NCI-H2107 (cell line): ENCODE results near the gene IGFBP5.

Experiments
- DNase-seq: peaks from one replicate; lab custom pipeline; 2025; lab: John Stamatoyannopoulos, UW

The IGFBP5 gene

GRCh38 chr2:216644842-216645635, 50.3 kb downstream of the IGFBP5 start:
- DNase-seq: no peak

DNA sequence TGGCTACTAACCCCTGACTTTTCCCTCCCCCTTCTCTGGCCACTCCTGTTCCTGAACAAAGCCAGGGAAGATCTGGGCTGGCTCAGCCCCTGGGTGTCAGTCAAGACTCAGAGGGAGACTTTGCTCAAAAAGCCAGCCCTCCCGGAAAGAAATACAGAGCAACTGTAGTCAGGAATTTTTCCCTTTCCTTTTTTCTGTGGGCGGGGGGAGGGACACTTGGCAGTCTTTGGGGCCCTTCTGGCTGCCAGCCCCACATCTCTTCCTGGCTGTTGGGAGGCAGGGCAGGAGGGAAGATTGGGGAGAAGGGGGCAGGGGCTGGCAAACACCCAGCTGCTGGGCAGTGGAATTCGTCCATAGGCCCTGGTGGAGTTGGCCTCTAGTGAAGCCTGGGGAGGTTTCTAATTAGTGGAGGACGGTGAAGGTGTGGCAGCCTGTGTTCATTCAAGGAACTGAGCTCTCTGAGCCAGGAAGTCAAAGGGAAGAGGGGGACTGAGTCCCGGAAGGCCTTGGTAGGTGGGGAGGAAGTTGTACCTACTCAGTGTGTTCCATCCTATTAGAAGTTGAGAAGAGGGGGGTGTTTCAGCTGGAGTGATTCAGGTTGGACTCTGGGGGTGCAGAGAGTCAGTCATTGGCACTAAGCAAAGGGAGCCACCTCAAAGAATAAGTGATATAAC, 51.2 kb downstream of the IGFBP5 start:
- no peak for DNase-seq

DNA sequence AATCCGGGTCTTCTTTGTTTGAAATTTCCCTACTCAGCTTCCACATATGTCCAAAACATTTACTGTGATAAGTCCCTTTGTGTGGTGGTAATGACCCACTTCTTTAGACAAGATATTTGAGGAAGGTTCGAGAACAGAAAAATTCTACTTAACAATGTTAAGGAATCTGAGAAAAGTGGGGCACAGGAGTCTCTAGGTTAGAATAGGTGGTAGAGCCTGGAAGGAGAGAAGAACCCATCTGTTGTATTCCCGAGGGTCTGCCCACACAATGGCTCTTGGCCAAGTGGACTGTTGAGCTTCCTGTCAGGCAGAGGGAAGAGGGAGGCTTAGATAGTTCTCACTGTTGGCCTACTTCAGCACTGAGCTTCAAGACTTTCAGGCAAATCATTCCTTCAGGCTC, 57.9 kb downstream of the IGFBP5 start:
- no peak for DNase-seq

- DNase-seq: no peak
These were observed 58.5 kb downstream of the IGFBP5 start for GRCh38 chr2:216636551-216637450.

GRCh38 chr2:216635701-216636550, 59.4 kb downstream of the IGFBP5 start:
- DNase-seq: no peak

DNA sequence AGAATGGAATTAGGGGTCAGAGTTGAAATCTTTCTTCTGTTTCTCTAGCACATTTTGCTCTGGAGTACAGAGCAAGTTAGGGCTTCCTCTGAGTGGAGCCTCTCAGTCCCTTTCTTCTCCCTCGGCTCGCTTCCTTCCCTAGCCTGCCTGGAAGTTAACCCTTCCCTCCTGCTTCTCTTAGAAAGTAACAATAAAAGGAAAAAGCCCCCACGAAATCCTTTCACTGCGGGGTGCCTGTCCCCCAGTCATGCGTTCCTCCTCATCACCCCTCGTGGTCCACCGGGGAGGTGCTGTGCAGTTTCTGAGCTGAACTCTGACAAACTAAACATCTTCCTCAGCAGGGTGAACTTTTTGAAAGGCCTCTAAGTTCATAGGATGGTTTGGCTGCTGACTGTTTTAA, 60.2 kb downstream of the IGFBP5 start:
- no peak for DNase-seq

- no peak for DNase-seq
These were observed 60.8 kb downstream of the IGFBP5 start for GRCh38 chr2:216634370-216635148.

DNA sequence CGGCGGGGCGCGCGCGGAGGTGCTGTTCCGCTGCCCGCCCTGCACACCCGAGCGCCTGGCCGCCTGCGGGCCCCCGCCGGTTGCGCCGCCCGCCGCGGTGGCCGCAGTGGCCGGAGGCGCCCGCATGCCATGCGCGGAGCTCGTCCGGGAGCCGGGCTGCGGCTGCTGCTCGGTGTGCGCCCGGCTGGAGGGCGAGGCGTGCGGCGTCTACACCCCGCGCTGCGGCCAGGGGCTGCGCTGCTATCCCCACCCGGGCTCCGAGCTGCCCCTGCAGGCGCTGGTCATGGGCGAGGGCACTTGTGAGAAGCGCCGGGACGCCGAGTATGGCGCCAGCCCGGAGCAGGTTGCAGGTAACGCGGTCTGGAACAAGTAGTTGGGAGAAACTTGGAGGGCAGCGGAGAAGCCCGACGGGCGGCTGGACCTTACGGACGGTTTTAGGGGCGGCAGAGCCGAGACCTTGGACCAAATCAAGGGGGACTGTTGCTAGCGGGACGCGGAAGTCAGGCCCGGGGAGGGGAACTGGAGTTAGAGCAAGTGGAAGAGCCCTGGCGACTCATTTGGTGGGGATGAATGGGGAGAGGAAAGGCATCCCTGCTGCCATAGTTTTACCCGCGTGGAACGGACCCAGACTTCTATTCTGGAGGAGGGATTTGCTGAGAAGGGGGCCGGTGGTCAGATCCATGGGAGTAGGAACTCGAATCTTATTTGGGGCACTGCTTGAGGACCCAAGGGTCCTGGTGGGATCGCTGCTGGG, 61.6 kb downstream of the IGFBP5 start:
- no peak for DNase-seq

- DNase-seq: peak; percentile 59
These were observed 62.3 kb downstream of the IGFBP5 start, which contains the start of gene IGFBP2 for GRCh38 chr2:216632952-216633615. IGFBP2 (plus strand) TSS chr2:216633420; CDS start chr2:216633524, 104 bp downstream.

- no peak for DNase-seq
These were observed 62.9 kb downstream of the IGFBP5 start for GRCh38 chr2:216632346-216632951.

DNA sequence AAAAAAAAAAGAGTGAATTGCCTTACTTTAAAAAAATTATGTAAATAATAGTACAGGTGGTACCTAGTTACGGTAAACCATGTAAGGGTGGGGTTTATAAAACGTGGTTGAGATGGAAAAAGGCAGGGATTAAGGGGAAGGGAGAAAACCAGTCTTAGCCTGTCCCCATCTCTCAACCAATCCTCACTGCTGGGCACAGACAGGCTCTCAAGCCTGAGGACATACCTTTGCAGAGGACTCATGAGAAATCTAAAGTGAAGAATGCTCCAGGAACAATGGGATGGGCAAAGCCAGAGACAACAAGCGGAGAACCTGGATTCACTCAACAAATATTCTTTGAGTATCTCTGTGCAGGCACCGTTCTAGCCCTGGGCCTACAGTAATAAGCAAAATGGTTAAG, 65.6 kb downstream of the IGFBP5 start:
- no peak for DNase-seq

GRCh38 chr2:216626875-216627245, 68.5 kb downstream of the IGFBP5 start:
- DNase-seq: no peak

- DNase-seq: no peak
These were observed 69.0 kb downstream of the IGFBP5 start for GRCh38 chr2:216626168-216626874.

- DNase-seq: no peak
These were observed 71.1 kb downstream of the IGFBP5 start for GRCh38 chr2:216624251-216624650.

- peak; percentile 32 for DNase-seq
These were observed 72.8 kb downstream of the IGFBP5 start for GRCh38 chr2:216622526-216622925.
